NCI-H774 (cell line): ENCODE measurements around the gene TNFSF13.
"Not testable (repeated sequence)": the region's sequence is repeated elsewhere in the genome, so short reads cannot be mapped to it uniquely, and the experiment has no call there.

ENCODE experiments used
- DNase-seq: peaks from one replicate; lab custom pipeline; 2025; lab: John Stamatoyannopoulos, UW

The TNFSF13 gene

DNA sequence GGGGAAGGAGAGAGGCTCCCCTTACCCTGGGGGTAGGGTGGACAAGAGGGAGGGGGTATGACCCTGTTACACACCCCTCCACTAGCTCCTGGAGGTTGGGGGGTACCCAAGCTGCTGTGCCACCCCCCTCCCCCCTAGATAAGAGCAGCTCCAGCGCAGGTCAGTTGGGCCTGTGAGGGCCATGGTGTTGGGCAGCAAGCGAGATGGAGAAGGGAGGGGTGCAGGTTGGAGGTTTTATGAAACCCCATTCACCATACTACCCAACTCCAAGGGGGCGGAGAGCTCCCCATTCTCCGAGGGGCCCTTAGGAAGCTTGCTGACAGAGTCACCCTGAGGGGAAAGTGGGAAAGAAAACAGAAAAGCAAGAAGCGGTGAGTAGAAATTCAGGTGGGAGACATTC is 33.0 kb downstream of the TNFSF13 start:
- no peak for DNase-seq

DNA sequence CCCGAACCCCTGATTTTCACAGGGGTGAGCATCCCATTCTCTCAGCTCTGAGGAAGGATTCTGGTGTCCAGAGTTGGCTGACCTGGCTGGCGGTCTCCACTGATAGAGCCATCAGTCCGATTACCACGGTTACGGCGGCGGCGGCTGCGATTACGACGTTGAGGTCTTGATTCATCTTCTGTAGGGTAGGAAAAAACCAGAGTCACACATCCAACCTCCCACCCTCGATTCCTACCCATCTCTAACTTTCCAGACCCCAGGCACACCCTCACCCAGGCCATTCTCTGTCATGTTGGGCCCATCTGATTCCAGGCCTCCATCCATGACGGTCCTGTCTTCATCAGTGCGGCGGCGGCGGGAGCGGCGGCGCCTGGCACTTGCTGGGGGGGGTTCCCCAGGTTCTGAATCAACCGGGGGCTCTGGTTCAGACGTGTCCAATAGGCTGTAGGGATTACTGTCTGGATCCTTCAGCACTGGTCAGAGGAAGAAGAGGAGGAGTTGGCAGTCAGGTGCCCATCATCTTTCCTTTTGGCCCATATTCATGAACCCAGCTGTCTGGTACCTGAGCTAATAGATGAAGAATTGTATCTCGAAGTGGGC is 34.0 kb downstream of the TNFSF13 start:
- no peak for DNase-seq

DNA sequence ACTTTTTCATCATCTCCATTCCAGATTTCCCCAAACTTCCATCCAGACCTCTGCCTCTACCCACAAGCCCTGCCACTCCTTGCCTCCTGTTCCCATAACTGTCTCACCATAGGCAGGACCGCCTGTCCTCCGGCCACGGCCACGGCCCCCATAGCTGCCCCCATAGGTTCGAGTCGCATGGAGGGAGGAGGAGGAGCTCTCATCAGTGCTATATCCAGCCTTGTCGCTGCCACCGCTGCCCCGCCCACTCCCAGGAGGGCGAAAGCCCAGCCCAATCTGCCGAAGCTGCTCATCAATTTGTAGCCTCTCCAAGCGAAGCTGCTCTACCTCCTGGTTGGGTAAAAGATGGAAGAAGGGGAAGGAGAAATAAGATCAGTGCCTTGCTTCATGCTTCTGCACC is 34.7 kb downstream of the TNFSF13 start:
- DNase-seq, result no peak

DNA sequence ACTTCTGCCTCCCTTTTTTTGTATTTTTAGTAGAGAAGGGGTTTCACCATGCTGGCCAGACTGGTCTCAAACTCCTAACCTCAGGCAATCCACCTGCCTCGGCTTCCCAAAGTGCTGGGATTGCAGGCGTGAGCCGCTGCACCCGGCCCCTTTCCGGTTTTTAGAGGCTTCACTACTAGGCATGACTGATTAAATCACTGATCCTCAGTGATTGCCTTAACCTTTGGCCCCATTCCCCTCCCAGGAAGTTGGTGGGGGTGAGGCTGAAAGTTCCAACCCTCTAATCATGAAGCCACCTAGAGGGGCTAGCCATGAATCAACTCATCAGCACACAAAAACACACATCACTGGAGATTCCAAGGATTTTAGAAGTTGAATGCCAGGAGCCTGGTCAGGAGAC is 39.0 kb downstream of the TNFSF13 start:
- not testable (repeated sequence) for DNase-seq

DNA sequence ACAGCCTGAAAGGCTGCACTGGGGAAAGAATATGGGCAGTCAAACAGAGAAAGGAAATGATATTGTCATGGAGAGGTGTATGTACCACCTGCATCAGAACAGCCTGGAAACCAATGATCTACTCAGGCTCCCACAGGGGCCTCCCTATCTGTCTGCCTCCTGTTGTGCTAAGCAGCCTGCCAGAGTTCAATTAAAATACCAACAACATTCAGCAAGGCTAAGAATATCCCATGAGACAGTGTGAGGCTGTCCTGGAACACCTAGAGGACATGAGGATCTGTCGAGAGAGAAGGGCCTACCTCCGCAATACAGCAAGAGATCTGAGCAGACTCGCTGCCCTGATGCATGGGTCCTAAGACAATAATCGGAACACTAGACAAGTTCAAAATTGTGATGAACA is 47.7 kb downstream of the TNFSF13 start:
- no peak for DNase-seq

DNA sequence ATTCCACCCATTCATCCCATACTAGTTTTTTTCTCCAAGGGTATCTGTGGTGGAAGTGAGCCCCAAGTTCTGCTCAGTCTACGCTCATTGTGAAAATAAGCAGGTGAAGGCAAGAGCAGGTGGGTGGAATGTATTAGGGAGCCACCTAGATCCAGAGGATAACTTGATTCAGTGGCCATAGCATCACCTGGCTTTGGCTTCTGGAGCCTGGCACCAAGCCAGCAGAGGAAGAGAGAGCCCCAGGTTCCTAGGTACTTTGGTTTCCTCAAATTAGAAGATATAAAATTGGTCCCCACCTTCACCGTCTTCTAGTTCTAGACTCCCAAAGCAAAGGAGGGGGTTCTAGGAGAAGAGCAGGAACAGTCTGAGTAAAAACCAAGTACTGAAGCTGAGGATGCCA is 52.1 kb downstream of the TNFSF13 start:
- no peak for DNase-seq
